GM12892 (cell line): ENCODE data around the gene NFIC.

Experiments used
- POLR2A ChIP-seq: IDR thresholded peaks from 2 replicates; pipeline ENCODE4 v1.6.1; 2011; ENCODE audit warnings: low read depth, low read length, control low read depth
- POLR2AphosphoS5 ChIP-seq: IDR thresholded peaks from 2 replicates; pipeline ENCODE4 v1.6.1; 2011; ENCODE audit warnings: low read depth, low read length, control low read depth

- TF ChIP-seq POLR2A (no peak), POLR2AphosphoS5 (no peak)
These were observed 147.1 kb downstream of the NFIC start for GRCh38 chr19:3513229-3514140.
